Colonic mucosa (tissue), 4 donors: ENCODE results near the gene TBC1D2. TPM values are rescaled to one million over a fixed set of nuclear protein-coding genes. Genes with fewer than 3 reads are reported as not detected.
"Not testable (repeated sequence)": the region's sequence is repeated elsewhere in the genome, so short reads cannot be mapped to it uniquely, and the experiment has no call there.

Experiments
- DNase-seq: peaks from one replicate; pipeline ENCODE4 v3.0.0-alpha.2; 2020
- H3K27ac ChIP-seq: fragments of 200-600 bp; one replicate; pipeline ENCODE4 v1.8.0; 2021
- H3K27me3 ChIP-seq: fragments of 200-600 bp; one replicate; pipeline ENCODE4 v1.8.0; 2021
- H3K36me3 ChIP-seq: fragments of 200-600 bp; one replicate; pipeline ENCODE4 v1.8.0; 2021
- H3K4me1 ChIP-seq: fragments of 200-600 bp; one replicate; pipeline ENCODE4 v1.8.0; 2021; ENCODE audit warnings: mild to moderate bottlenecking
- H3K4me3 ChIP-seq: fragments of 200-600 bp; one replicate; pipeline ENCODE4 v1.8.0; 2021
- H3K9ac ChIP-seq, 2 donors: one replicate each; pipeline ENCODE4 v1.7.0; 2013; ENCODE audit warnings: control low read depth in 2 of 2, low read depth in 2 of 2, low read length in 2 of 2
- H3K9me3 ChIP-seq: fragments of 200-600 bp; one replicate; pipeline ENCODE4 v1.8.0; 2021
- CTCF ChIP-seq: fragments of 200-600 bp; IDR thresholded peaks from one replicate; pipeline ENCODE4 v1.8.0; 2022; ENCODE audit warnings: antibody characterized with exemption, mild to moderate bottlenecking
- intact Hi-C: fragments of 100-400 bp; cut with DNase I; formaldehyde crosslinking; loops from one replicate; pipeline ENCODE4 v1.14.1; 2022
- total RNA-seq, 2 donors: library from RNA; stranded (reverse); fragmentation: NEBNext Ultra II Directional in 1 of 2; extraction: Animal tissue kit (Norgen Biotek cat#: 25700) in 1 of 2; gene quantifications; one replicate each; pipeline ENCODE4 v1.2.1, GENCODE V29; 2021
- donor health status: healthy.
- donor health status: DM: no; HTN: no; CAD: no.
- donor health status: DM: no; HTN: no; CAD: no.

The TBC1D2 gene
- total RNA-seq, 2 donors from 2014 or later, result 20.1 to 26.9 TPM

- Histone ChIP-seq H3K36me3 (no peaks in the 10 kb centered on the region), H3K9me3 (no peaks in the 10 kb centered on the region), H3K4me3 (no peak overlapping the region), H3K9ac (no peak overlapping the region), H3K27me3 (no peaks in the 10 kb centered on the region), H3K4me1 (no peaks in the 10 kb centered on the region), H3K27ac (no peak overlapping the region)
- TF ChIP-seq CTCF, result no peak
- intact Hi-C loops, result no loop called here
- no peak for DNase-seq
These were observed 16.6 kb upstream of the TBC1D2 start for GRCh38 chr9:98272083-98272482.

GRCh38 chr9:98271479-98271878 is 16.0 kb upstream of the TBC1D2 start:
- intact Hi-C loops, result no loop called here
- no peaks in the 10 kb centered on the region for H3K4me1 ChIP-seq

GRCh38 chr9:98270284-98270683 is 14.8 kb upstream of the TBC1D2 start:
- H3K9ac ChIP-seq, intact Hi-C loops, H3K27ac ChIP-seq, H3K36me3 ChIP-seq, H3K4me1 ChIP-seq, DNase-seq, H3K4me3 ChIP-seq, H3K9me3 ChIP-seq, H3K27me3 ChIP-seq: not testable (repeated sequence)

More at GRCh38 chr9:98271479-98271878, 16.0 kb upstream of the TBC1D2 start:
- no peak for TF ChIP-seq CTCF
- H3K9ac ChIP-seq, result no peak overlapping the region
- no peak overlapping the region for H3K27ac ChIP-seq
- H3K4me3 ChIP-seq, result no peak overlapping the region
- no peaks in the 10 kb centered on the region for H3K27me3 ChIP-seq
- H3K9me3 ChIP-seq, result no peaks in the 10 kb centered on the region
- DNase-seq, result no peak
- no peaks in the 10 kb centered on the region for H3K36me3 ChIP-seq

- DNase-seq, H3K4me1 ChIP-seq, H3K36me3 ChIP-seq, H3K9me3 ChIP-seq, H3K27ac ChIP-seq, H3K4me3 ChIP-seq, H3K9ac ChIP-seq, H3K27me3 ChIP-seq: not testable (repeated sequence)
- intact Hi-C loops, result loop anchor here (10.0 kb wide), 1 partner anchor 195 kb away; no protein-coding TSS in a partner anchor
These were observed 14.2 kb upstream of the TBC1D2 start for GRCh38 chr9:98269652-98270051.

GRCh38 chr9:98267556-98267955 is 12.1 kb upstream of the TBC1D2 start:
- not testable (repeated sequence) for H3K4me1 ChIP-seq, H3K9ac ChIP-seq, H3K27me3 ChIP-seq, H3K4me3 ChIP-seq, DNase-seq, H3K36me3 ChIP-seq, H3K9me3 ChIP-seq, H3K27ac ChIP-seq
- intact Hi-C loops, result loop anchor here (10.0 kb wide), 1 partner anchor 193 kb away; no protein-coding TSS in a partner anchor

- intact Hi-C loops, result loop anchor here (10.0 kb wide), 1 partner anchor 190 kb away; no protein-coding TSS in a partner anchor
- DNase-seq, result no peak
- Histone ChIP-seq H3K9ac (no peak overlapping the region), H3K36me3 (no peaks in the 10 kb centered on the region), H3K27ac (no peak overlapping the region), H3K9me3 (no peaks in the 10 kb centered on the region), H3K4me3 (no peak overlapping the region), H3K27me3 (no peaks in the 10 kb centered on the region), H3K4me1 (no peaks in the 10 kb centered on the region)
- TF ChIP-seq CTCF, result no peak
These were observed 9.1 kb upstream of the TBC1D2 start for GRCh38 chr9:98264516-98264915.

- intact Hi-C loops, result loop anchor here (2.0 to 10.0 kb wide), 2 partner anchors 57 to 189 kb away; no protein-coding TSS in a partner anchor
- peak; percentile 87 for DNase-seq
- Histone ChIP-seq H3K4me1 (no peaks in the 10 kb centered on the region), H3K36me3 (no peaks in the 10 kb centered on the region), H3K4me3 (no peak overlapping the region), H3K9me3 (no peaks in the 10 kb centered on the region), H3K27me3 (no peaks in the 10 kb centered on the region), H3K27ac (no peak overlapping the region), H3K9ac (no peak overlapping the region)
- peak; percentile 90 for TF ChIP-seq CTCF
These were observed 8.3 kb upstream of the TBC1D2 start for GRCh38 chr9:98263482-98264357.
